ENCODE data around the gene ZBED4.
"Not testable (repeated sequence)": the region's sequence is repeated elsewhere in the genome, so short reads cannot be mapped to it uniquely, and the experiment has no call there.

ZBED4 gene, protein sequence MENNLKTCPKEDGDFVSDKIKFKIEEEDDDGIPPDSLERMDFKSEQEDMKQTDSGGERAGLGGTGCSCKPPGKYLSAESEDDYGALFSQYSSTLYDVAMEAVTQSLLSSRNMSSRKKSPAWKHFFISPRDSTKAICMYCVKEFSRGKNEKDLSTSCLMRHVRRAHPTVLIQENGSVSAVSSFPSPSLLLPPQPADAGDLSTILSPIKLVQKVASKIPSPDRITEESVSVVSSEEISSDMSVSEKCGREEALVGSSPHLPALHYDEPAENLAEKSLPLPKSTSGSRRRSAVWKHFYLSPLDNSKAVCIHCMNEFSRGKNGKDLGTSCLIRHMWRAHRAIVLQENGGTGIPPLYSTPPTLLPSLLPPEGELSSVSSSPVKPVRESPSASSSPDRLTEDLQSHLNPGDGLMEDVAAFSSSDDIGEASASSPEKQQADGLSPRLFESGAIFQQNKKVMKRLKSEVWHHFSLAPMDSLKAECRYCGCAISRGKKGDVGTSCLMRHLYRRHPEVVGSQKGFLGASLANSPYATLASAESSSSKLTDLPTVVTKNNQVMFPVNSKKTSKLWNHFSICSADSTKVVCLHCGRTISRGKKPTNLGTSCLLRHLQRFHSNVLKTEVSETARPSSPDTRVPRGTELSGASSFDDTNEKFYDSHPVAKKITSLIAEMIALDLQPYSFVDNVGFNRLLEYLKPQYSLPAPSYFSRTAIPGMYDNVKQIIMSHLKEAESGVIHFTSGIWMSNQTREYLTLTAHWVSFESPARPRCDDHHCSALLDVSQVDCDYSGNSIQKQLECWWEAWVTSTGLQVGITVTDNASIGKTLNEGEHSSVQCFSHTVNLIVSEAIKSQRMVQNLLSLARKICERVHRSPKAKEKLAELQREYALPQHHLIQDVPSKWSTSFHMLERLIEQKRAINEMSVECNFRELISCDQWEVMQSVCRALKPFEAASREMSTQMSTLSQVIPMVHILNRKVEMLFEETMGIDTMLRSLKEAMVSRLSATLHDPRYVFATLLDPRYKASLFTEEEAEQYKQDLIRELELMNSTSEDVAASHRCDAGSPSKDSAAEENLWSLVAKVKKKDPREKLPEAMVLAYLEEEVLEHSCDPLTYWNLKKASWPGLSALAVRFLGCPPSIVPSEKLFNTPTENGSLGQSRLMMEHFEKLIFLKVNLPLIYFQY

DNA sequence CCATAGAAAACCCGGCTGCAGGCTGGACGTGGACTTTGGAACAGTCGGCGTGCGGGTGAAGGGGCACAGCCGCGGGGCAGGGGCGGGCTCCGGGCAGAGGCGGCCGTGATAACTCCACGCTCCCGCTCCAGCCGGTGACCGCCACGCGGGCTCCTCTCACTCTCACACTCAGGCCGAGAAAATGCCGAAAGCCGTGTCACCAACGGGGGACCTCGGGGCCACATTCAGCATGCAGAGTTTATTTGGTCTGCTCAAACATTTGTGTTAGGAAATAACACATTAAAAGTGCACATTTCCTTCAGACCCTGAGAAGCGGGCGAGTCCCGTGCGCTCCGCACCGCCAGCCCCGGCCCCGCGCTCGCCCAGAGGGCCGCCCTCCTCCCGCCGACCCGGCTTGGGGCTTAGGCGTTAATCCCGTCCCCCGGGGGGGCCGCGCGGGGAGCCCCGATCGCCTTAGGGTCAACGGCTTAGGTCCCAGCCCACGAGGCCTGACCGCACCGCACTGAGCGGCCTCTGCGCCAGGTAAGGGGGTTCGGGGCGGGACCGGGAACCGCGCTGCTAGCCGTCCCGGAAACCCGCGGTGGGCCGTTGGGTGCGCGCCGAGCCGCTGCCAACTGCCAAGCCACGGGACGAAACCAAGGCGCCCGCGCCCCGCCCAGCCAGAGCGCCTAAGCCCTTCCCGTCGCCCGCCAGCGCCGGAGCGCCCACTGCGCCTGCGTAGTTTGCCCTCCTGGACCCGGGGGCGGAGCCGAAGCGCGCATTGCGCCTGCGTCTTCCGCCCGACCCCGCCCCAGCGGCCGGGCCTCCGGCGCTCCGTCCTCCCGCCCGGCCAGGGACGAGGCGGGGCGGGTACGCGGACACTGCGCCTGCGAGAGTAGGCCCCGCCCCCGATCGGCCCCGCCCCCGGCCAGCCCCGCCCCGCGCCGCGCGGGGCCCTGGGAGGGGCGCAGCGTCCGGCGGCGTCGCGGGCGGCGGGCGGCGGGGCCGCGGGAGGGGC lies at the start of gene ZBED4:
TSS of gene ZBED4 (plus strand) at position 947 of the 997 bp plus-strand sequence. CDS start 29,819 bp downstream, outside the sequence.
- DNase-seq (ENCODE audit: low read depth) = peak; percentile 94

DNA sequence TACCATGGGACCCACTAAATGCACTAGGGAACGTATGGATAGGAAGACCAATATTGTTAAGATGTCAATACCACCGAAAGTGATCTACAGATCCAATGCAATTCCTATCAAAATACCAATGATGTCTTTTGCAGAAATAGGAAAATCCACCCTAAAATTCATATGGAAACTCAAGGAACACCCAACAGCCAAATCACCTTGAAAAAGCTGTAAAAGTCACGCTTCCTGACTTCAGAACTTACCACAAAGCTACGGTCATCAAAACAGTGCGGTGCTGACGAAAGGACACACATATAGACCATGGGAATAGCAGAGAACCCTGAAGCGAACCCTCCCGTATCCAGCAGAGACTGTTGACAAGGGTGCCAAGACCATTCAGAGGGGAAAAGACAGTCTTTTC lies 46.5 kb upstream of the ZBED4 start:
- no peak for DNase-seq (ENCODE audit: low read depth)

DNA sequence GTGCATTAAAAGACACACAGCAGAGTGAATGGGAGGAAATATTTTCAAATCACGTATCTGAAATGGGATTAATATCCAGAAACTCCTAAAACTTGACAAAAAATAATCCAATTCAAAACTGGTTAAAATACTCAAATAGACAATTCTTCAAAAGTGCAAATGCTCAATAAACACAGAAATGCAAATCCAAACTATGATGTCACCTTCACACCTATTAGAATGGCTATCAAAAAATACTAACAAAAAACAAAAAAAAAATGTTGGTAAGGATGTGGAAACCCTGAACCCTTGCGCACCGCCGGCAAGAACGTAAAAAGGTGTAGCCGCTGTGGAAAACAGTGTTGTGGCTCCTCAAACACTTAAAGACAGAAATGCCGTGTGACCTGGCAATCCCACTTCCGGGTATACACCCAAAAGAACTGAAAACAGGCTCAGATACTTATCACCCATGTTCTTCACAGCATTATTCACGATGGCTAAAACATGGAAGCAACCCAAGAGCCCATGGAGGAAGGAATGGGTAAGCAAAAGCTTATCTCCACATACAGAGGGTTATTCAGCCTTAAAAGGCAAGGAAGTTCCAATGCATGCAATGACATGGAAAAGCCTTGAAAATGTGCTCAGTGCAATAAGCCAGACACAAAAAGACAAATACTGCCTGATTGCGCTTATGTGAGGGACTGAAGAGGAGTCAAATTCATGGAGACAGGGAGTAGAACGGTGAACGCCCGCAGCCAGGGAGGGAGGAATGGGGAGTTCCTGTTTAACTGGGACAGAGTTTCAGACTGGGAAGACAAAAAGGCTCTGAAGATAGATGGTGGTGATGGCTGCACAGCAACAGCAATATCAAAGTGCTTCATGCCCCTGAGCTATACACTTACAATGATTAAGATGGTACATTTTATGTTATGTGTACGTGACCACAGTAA lies 45.6 kb upstream of the ZBED4 start:
- no peak for DNase-seq (ENCODE audit: low read depth)

DNA sequence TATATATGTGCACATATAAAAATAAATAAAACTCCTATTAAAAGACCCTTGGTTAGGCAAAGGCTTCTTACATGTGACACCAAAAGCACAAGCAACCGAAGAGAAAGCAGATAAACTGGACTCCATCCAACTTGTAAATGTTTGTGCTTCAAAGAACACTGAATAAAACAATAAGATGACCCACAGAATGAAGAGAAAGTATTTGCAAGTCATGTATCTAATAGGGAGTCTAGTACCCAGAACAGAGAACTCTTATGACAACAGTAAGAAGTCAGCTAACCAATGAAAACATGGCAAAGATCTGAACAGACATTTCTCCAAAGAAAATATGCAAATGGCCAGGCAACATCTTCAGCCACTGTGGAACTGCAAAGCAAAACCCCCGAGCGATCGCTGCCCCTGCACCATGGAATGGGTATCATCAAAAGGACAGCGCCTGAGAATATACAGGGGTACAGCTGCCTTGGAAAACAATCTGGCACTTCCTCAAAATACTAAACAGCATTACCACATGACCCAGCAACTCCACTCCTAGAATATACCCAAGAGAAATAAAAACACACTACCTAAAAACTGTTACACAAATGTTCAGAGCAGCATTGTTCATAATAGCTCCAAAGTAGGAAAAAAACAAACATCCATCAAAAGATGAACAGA lies 43.2 kb upstream of the ZBED4 start:
- no peak for DNase-seq (ENCODE audit: low read depth)

DNA sequence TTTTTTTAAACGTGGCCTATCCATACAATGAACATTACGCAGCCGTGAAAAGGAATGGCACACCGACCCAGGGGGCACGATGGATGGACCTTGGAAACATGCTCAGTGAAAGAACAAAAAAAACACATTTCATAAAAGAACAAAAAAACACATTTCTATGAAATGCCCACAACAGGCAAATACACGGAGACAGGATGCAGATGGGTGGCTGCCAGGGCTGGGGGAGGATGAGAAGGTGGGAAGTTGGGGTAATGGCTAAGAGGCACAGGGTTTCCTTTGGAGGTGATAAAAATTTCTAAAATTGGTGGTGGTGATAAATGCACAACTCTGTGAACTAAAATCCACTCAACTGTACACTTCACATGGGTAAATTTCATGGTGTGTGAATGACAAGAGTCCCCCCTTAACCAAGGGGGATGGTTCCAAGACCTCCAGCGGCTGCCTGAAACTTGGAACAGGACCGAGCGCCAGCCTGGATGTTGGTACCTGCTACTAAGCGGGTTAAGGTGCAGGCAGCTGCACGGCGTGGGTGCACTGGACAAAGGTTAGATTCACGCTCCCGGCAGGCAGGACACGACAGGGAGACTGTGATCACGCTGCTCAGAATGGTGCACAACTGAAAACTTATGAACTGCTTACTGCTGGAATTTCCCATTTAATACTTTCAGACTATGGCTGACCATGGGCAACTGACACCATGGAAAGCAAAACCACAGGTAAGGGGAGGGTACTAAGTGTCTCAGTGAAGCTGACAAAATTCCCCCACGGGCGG lies 42.4 kb upstream of the ZBED4 start:
- DNase-seq (ENCODE audit: low read depth) = no peak

DNA sequence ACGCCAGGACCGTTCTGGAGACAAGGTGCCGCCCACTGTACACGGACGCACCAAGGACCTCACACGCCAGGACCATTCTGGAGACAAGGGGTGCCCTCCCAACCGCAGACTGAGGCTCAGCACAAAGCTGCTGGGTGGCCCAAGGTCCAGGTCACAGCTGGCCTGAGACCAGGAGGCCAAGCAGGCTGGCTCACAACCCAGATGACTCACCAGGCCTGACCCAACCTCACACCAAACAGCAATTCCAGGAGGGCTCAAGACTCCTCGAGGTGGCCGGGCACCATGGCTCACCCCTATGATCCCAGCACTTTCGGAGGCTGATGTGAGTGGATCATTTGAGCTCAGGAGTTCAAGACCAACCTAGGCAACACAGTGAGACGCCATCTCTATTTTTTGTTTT lies 40.8 kb upstream of the ZBED4 start:
- DNase-seq (ENCODE audit: low read depth) = no peak

DNA sequence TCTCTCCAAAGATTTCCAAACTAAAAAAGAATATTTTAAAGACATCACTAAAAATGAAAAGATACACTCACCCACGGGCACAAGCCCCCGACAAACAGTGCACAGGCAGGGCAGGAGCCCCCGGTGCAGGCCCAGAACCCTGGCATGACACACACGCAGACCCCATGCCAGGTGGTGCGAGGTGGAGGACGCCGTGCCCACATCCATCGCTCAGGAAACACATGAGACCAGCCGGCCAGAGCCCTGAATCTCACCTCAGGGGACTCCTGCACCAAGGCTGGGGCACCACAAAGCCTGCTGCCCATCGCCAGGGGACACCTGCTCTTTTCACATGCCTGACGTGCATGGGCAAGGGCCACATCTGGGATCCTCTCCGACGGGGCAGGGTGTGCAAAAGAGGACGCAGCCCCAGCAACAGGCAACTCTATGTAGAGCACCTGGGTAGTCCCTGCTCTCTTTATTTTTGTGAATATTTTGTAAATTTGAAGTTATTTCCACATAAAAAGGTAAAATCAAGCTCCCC lies 39.4 kb upstream of the ZBED4 start:
- DNase-seq (ENCODE audit: low read depth) = no peak

DNA sequence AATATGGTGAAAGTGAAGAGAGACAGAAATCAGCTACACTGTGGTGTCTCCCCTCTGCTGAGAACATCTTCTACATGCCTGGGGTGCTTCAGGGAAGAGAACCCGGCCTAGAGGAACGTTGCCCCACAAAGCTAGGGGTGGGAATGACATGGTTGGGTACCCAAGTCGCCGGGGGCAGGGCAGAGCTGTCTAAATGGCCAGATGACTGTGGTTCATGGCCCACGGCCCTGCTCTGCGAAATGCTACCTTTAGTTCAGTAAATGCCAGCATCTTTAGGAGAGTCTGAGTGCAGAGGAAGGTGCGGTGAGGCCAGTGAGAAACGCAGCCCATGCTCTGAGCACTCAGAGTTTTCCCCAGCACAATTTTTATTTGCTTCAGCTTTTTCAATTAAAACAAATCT lies 38.8 kb upstream of the ZBED4 start:
- no peak for DNase-seq (ENCODE audit: low read depth)

DNA sequence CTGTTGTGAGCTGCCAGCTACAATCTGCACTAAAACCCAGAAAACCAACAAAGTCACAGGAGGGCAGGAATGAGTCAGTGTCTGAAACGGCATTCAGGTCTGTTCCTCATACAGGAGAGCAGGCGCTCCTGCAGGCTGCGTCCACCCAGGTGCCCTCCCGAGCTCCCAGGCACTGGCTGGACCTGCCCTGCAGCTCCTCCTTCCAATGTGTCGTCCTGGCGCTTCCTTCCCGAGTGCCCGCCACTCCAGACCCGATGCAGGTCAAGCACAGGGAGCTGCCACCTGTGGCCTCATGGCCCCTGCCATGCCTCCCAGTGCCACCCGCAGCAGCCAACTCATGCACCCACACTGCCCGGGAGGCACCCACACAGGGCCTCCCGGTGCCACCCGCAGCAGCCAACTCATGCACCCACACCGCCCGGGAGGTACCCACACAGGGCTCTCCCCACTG lies 38.0 kb upstream of the ZBED4 start:
- no peak for DNase-seq (ENCODE audit: low read depth)

DNA sequence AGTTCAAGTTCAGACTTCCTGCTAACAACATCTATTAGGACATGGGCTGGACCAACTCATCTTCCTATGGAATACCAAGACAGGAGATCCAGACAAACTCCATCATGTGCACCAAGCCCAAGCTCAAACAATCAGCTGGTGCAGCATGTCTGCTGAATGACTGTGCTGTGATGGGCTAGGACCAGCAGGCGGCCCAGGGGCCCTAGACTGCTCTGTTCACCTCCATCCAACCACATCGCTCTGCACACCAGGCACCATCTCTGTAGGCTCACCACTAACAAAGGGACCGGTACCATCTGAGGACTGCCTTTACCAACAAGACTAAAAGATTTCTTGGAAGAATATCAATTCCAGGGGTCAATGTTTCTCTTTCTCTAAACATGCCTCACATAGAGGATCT lies 36.3 kb upstream of the ZBED4 start:
- DNase-seq (ENCODE audit: low read depth) = no peak

DNA sequence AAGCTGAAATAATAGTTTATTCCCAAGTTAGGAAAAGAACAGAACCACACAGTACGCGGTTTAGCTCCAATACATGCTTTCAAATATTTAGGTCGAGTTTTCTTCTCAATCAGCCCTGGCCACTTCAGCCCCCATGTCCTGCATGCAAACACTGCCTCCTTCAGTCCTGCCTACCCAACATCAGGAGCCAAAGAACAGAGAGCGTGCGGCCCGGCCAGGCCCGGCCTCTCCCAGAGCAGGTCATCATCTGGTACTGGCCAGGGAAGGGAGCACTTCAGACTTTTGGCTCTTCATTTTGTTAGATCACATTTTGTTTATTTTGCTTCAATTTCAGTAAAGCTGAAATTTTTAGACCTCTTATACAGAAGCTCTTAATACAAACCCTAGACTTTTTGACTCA lies 32.7 kb upstream of the ZBED4 start:
- no peak for DNase-seq (ENCODE audit: low read depth)

DNA sequence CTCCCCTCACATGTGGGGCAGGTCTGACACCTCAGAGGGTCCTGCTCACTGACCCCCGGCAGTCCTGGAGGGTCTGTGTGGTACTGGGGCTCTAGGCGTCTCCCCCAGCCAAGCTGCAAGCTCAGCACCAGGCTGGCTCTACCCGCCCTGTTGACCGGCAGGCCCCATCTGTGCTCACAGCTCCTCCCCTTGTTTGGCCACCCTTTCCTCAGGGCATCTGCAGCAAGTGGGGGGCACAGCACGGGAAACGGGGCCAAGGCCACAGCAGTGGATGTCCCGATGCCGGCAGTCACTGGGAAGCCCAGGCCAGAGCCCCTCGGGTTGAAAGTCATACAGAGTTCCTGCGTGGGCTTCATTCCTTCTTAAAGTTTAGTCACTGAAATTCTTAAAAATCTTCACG lies 31.9 kb upstream of the ZBED4 start:
- not testable (repeated sequence) for DNase-seq (ENCODE audit: low read depth)

DNA sequence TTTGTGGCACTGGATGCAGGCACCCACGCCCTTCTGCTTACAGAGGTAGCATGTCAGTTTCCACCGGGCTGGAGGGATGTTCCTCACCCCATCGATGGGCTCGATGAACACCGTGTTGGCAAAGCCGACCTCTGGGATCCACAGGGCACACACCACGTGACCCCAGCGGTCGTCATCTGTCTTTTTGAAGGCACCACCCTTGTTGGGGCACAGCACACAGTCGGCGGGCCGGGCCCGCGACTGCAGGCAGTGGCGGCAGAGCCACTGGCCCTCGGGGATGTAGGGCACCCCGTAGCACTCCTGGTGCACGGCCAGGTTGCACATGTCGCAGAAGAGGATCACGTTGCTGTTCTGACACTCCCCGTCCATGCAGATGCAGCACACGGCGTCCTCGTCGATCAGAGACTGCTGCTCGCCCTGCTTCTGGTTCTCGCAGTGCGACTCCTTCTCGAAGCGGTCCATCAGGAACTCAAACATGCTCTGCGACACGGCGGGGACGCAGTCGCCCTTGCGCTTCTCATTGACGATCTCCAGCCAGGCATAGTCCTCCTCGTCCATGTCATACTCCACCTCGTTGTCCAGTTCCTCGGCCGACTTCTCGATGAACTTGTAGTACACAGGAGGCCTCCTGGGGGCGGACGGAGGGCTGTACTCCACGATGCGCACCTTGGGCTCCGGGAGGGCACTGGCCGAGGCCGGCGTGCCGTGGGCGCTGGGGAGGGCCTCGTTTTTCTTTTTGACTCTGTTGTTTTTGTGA lies 30.2 kb upstream of the ZBED4 start:
- no peak for DNase-seq (ENCODE audit: low read depth)

DNA sequence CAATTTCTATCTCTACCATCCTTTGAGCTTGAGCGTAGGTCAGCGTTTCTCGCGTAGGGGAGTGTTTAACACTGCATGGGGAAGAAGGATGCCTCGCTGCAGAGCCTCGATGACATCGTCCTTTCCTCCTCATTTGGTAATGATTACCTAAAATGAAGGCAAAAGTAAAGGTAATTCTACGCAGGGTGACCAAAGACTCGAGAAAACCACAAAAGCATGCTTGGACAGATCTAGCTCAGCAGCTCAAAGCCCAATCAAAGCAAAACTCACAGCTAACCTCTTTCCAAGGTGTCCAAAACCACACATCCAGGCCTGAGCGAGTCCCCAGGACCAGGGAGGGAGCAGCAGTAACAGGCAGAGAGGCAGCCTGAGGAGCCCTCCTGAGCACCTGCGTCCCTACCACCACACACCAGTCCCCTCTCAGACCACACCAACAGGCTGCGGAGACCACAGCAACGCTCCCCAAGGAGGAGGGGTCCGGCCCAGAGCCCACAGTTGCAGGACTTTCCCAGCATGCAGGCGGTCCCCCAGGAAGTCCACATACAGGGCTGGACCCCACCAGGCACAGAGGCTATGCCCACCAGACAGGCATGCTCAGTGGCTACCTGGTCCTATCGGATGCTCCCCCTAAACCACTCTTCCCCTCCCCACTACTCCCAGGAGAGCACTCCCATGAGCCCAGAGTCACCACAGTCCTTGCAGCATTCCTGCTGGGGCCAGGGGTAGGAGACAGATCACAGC lies 29.3 kb upstream of the ZBED4 start:
- no peak for DNase-seq (ENCODE audit: low read depth)

DNA sequence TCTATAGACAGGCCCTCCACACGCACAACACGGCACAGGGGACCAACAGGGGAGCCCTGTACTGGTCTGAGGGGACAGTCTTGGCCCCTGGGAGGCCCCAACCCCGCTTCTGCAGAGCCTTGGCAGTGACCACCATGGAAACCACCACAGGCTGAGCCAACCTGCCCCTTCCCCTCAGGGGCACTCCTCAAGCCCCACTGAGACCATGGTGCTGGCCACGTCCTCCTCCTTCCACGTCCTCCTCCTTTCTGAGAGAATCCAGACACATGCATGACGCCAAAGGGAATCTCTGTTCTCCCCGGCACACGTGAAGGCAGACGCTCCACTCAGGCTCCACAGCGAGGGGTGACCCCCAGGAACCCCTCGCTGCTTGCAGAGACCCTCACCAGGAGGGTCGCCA lies 28.7 kb upstream of the ZBED4 start:
- DNase-seq (ENCODE audit: low read depth) = no peak

DNA sequence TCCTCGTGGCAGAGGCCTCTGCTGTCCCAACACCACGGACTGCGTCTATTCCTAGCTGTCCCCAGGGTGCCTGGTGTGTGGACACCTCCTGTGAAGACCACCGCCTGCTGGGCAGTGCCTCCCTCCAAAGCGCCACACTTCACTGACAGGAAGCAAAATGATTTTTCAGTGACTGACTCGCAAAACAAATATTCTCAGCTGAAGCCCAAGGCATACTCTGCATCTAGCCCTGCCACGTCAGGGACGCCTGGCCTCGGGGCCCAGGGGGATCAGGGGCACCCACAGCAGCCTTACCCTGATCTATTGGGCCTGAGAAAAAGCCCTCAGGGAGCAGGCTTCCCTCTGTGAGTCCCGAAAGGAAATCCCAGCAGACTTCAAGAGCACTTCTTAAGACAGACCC lies 28.2 kb upstream of the ZBED4 start:
- DNase-seq (ENCODE audit: low read depth) = no peak

DNA sequence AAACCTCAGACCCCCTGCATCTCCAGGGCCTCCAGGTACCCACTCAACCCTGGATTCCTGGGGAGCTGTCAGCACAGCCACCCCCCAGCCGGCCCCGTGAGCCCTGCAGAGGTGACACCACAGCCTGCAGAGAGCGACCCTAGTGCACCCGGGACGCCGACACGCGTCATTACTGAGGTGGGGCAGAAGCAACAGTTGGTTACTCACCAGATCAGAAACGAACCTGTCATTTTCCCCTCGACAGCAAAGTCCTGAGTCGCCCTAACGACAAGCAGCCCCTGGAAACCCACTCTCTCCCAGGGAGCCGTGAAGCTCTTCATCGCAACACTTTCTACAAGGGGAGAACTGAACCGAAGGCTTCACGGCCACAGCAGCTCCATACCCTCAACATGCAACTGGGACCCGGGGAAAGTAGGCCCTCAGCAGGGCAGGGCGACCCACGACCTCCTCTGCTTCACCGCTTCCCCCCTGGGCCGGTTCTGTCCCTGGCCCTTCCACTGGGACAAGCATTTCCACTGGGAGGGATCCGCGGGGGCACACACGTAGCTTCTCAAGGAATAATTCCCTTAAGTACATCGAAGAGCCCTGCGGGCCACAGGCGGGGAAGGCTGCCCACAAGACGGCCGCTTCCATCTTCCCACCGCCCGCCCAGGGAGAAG lies 27.6 kb upstream of the ZBED4 start:
- no peak for DNase-seq (ENCODE audit: low read depth)
